T-helper 1 cell treated with Interleukin-12 subunit alpha and Interleukin-12 subunit beta and Interleukin-4 antibody, amounts not matched to agents 30 μg/mL and 1 μg/mL, for 36 hours (primary cell): ENCODE data around the gene SERINC3.
"Not testable (repeated sequence)": the region's sequence is repeated elsewhere in the genome, so short reads cannot be mapped to it uniquely, and the experiment has no call there.

Source experiments
- H3K27ac Mint-ChIP-seq: one replicate; pipeline ENCODE4 v1.8.0; 2021; ENCODE audit warnings: mild to moderate bottlenecking, mixed read lengths
- H3K27me3 Mint-ChIP-seq: one replicate; pipeline ENCODE4 v1.8.0; 2021; ENCODE audit warnings: low read depth, mixed read lengths
- H3K36me3 Mint-ChIP-seq: one replicate; pipeline ENCODE4 v1.8.0; 2021; ENCODE audit warnings: low read depth, mixed read lengths
- H3K4me1 Mint-ChIP-seq: one replicate; pipeline ENCODE4 v1.8.0; 2021; ENCODE audit warnings: low read depth, mixed read lengths
- H3K4me3 Mint-ChIP-seq: one replicate; pipeline ENCODE4 v1.8.0; 2021; ENCODE audit warnings: mild to moderate bottlenecking, moderate library complexity, mixed read lengths
- H3K9me3 Mint-ChIP-seq: one replicate; pipeline ENCODE4 v1.8.0; 2021; ENCODE audit warnings: mixed read lengths

Gene SERINC3

DNA sequence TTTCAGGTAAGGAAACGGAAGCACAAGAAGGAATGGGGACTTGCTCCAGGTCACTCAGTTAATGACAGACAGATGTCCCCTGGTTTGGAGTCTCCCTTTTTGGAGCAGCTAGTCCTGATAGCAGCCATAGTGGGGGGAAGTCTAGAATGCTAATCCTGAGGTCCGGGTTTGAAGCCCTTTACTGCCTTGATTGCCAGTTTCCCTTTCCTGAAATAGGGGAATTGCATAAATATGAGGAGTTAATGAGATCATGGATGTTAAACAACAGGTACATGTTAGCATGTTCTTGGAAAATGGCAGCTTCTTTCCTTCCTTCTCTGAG is 46.5 kb downstream of the SERINC3 start:
- no peaks in the 10 kb centered on the region for H3K9me3 Mint-ChIP-seq
- H3K36me3 Mint-ChIP-seq: peaks cover 2% of the 10 kb centered on the region

DNA sequence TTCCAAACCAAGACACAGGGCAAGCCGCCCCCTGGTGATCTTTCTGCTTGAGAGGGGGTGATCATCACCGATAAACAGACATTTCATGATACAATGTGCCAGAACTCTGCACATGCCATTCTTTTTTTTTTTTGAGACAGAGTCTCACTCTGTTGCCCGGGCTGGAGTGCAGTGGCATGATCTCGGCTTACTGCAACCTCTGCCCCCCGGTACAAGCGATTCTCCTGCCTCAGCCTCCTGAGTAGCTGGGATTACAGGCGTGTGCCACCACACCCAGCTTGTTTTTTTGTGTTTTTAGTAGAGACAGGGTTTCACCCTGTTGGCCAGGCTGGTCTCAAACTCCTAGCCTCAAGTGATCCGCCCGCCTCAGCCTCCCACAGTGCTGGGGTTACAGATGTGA is 49.6 kb downstream of the SERINC3 start:
- H3K4me3 Mint-ChIP-seq, H3K27ac Mint-ChIP-seq, H3K27me3 Mint-ChIP-seq, H3K9me3 Mint-ChIP-seq, H3K36me3 Mint-ChIP-seq: not testable (repeated sequence)
- H3K4me1 Mint-ChIP-seq: peaks cover 20% of the 10 kb centered on the region

More for the DNA sequence above, 46.5 kb downstream of the SERINC3 start:
- peaks cover 22% of the 10 kb centered on the region for H3K4me1 Mint-ChIP-seq
- H3K4me3 Mint-ChIP-seq: peak overlapping the region; percentile 93
- H3K27me3 Mint-ChIP-seq: no peaks in the 10 kb centered on the region
- H3K27ac Mint-ChIP-seq: peak overlapping the region; percentile 92

DNA sequence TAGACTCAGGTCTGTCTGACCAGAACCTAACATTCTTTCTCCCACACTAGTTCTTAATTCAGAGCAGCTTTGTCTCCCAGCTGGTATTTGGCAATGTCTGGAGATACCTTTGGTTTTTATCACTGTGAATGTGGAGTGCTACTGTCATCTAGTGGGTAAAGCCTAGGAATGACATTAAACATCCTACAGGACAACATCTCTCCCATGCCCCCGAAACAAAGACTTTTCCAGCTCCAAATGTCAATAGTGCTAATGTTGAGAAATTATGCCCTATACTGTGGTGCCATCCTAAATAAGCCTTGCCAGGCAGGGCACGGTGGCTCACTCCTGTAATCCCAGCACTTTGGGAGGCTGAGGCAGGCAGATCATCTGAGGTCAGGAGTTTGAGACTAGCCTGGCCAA is 50.4 kb downstream of the SERINC3 start:
- Mint-ChIP-seq H3K36me3 (no peaks in the 10 kb centered on the region), H3K4me1 (peaks cover 13% of the 10 kb centered on the region), H3K9me3 (no peaks in the 10 kb centered on the region), H3K27me3 (peaks cover 3% of the 10 kb centered on the region), H3K4me3 (no peak overlapping the region), H3K27ac (no peak overlapping the region)

DNA sequence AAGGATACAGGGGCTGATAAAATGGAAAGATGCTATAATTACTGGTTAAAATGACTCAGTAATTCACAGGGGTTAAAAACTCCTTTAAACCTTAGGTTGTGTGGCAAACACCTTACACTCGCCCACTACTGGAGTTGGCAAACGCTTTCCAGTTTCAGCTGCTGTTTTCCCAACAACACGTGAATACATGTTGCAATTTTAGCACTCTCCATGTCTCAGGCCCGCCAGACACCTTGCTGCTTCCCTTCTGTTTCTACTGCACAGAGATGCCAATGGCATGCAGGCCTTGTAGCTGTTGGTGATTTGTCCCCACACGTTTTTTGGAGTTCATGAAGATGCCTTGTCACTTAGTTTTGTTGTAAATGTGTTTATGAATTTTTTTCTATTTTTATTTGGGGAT is 51.5 kb downstream of the SERINC3 start:
- H3K36me3 Mint-ChIP-seq: no peaks in the 10 kb centered on the region
- no peak overlapping the region for H3K27ac Mint-ChIP-seq
- H3K4me1 Mint-ChIP-seq: peaks cover 6% of the 10 kb centered on the region
- no peak overlapping the region for H3K4me3 Mint-ChIP-seq
- peaks cover 3% of the 10 kb centered on the region for H3K27me3 Mint-ChIP-seq
- no peaks in the 10 kb centered on the region for H3K9me3 Mint-ChIP-seq

DNA sequence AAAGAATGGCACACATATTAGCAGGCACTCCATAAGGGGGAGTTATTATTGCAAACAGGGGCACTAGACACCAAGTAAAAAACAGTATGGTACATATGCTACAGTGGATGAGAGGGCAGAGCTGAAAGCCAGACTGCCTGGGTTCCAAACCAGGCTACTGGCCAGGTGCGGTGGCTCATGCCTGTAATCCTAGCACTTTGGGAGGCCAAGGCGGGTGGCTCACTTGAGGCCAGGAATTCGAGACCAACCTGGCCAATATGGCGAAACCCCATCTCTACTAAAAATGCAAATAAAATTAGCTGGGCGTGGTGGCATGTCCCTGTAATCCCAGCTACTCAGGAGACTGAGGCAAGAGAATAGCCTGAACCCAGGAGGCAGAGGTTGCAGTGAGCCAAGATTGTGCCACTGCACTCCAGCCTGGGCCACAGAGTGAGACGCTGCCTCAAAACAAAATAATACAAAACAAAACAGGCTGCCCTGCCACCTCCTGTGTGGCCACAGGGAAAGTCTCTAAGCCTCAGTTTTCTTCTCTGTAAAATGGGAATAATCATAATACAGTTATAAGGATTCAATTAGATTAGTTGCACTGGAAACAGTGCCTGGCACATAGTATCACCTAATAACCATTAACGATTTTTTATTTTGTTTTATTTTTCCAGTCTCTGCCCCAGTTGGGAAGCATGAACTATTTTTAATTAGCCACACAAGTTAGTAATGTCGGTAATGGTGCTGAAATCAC is 53.7 kb downstream of the SERINC3 start:
- peaks cover 3% of the 10 kb centered on the region for H3K27me3 Mint-ChIP-seq
- H3K27ac Mint-ChIP-seq: no peak overlapping the region
- no peaks in the 10 kb centered on the region for H3K4me1 Mint-ChIP-seq
- no peak overlapping the region for H3K4me3 Mint-ChIP-seq
- H3K9me3 Mint-ChIP-seq: no peaks in the 10 kb centered on the region
- no peaks in the 10 kb centered on the region for H3K36me3 Mint-ChIP-seq

DNA sequence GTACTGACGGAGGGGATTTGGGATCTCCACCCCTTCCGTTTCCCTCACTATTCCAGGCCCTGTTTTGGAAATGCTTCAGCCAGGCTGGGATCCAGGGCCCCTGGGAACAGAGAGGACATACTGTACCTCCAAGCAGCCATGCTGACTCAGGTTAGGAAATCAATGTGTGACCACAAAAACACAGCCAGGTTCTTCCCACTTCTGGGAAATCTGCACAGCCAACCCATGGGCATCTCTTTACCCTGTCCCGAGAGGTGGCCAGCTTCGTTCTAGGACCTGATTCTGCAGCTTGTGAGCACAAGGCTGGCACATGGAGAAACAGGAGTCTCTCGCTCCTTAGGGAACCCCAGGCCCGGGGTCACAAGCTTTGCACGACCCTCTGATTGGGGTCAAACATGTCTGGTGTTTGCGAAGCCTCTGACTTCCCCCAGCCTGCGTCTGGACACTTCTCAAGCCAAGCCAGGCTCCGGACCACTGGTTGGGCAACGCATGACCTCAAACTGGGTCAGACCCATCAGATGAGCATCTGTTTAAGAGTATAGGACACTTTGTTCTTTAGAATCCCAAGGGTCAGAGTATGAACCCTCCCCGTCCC is 54.5 kb downstream of the SERINC3 start:
- Mint-ChIP-seq H3K4me3 (no peak overlapping the region), H3K36me3 (no peaks in the 10 kb centered on the region), H3K27ac (no peak overlapping the region), H3K27me3 (peaks cover 3% of the 10 kb centered on the region), H3K9me3 (no peaks in the 10 kb centered on the region), H3K4me1 (no peaks in the 10 kb centered on the region)

DNA sequence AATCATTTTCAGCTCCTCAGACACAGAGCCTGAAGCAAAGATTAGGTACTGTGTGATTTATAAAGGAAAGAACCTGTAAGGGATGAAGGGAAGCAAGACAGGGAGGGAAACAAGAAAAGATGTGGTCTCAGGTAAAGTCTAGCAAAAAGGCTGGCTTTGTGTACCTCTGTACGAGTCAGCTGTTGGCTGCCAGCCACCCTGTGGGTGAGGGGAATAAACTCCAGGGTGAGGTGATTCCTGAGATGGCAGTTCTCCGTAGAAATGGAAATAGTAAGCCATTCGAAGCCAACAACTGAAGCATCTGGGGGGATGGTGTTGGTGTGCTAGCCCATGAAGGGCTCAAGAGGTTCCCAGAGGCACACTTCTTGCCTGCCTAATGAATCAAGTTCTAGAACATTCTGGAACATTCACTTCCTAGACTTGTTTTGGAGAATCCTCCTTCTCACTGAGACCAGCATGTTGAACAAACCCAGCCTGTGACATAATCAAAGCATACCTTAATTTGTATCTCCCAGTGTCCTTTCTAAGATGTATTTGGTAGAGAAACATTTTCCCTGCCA is 56.8 kb downstream of the SERINC3 start:
- no peaks in the 10 kb centered on the region for H3K4me1 Mint-ChIP-seq
- no peaks in the 10 kb centered on the region for H3K36me3 Mint-ChIP-seq
- H3K27me3 Mint-ChIP-seq: peaks cover 3% of the 10 kb centered on the region
- no peak overlapping the region for H3K27ac Mint-ChIP-seq
- no peak overlapping the region for H3K4me3 Mint-ChIP-seq
- H3K9me3 Mint-ChIP-seq: no peaks in the 10 kb centered on the region

DNA sequence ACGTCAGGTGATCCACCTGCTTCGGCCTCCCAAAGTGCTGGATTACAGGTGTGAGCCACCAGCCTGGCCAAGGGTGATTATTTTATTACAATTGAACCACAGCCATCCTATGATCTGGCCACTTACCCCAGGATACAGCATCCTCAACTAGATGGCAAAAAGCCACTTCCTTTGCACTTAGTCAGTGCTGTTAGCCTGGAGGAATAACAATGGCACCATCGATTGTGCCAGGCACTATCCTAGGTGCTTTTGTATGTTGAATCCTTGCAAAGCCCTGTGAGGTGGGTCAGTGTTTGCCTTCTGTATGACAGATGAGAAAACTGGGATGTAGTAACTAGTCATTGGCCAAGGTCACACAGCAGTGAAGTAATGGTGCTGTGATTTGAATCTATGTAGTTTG is 57.4 kb downstream of the SERINC3 start:
- H3K36me3 Mint-ChIP-seq: no peaks in the 10 kb centered on the region
- peaks cover 3% of the 10 kb centered on the region for H3K27me3 Mint-ChIP-seq
- no peak overlapping the region for H3K4me3 Mint-ChIP-seq
- H3K27ac Mint-ChIP-seq: no peak overlapping the region
- no peaks in the 10 kb centered on the region for H3K4me1 Mint-ChIP-seq
- H3K9me3 Mint-ChIP-seq: no peaks in the 10 kb centered on the region

DNA sequence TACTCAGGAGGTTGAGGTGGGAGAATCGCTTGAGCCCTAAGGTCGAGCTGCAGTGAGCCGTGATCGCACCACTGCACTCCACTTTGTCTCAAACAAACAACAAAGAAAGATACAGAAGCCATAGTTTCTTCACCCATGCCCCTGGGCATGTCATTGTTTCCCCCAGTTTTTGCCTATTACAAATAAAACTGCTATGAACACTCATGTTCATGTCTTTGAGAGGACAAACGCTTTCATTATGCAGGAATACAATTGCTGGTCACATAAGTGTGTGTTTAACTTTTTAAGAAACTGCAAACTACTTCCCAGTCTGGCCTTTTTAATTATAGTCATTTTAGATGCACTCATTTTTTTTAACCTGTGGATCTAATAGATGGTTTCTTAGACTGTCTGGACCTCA is 58.4 kb downstream of the SERINC3 start:
- H3K36me3 Mint-ChIP-seq: no peaks in the 10 kb centered on the region
- no peaks in the 10 kb centered on the region for H3K9me3 Mint-ChIP-seq
- no peak overlapping the region for H3K4me3 Mint-ChIP-seq
- no peak overlapping the region for H3K27ac Mint-ChIP-seq
- H3K27me3 Mint-ChIP-seq: peaks cover 3% of the 10 kb centered on the region
- H3K4me1 Mint-ChIP-seq: no peaks in the 10 kb centered on the region

DNA sequence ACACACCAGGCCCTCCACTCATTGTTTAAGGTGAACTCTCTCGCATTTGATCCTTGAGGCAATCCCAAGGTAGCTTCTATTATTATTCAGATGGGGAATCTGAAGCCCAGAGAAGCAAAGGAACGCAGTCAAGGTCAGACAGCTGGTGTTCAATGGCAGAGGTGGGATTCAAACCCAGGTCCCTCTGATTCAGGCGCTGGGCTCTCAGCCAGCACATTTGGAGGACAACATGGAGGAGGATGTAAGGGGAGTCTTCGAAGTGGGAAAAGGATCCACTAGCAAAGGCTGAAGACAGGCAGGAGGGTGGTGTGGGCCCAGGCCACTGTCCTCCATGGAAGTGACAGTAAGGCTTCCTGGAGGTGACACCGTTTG is 60.1 kb downstream of the SERINC3 start:
- H3K27me3 Mint-ChIP-seq: peaks cover 3% of the 10 kb centered on the region
- H3K9me3 Mint-ChIP-seq: no peaks in the 10 kb centered on the region
- no peak overlapping the region for H3K27ac Mint-ChIP-seq
- no peaks in the 10 kb centered on the region for H3K36me3 Mint-ChIP-seq
- no peak overlapping the region for H3K4me3 Mint-ChIP-seq
- no peaks in the 10 kb centered on the region for H3K4me1 Mint-ChIP-seq

DNA sequence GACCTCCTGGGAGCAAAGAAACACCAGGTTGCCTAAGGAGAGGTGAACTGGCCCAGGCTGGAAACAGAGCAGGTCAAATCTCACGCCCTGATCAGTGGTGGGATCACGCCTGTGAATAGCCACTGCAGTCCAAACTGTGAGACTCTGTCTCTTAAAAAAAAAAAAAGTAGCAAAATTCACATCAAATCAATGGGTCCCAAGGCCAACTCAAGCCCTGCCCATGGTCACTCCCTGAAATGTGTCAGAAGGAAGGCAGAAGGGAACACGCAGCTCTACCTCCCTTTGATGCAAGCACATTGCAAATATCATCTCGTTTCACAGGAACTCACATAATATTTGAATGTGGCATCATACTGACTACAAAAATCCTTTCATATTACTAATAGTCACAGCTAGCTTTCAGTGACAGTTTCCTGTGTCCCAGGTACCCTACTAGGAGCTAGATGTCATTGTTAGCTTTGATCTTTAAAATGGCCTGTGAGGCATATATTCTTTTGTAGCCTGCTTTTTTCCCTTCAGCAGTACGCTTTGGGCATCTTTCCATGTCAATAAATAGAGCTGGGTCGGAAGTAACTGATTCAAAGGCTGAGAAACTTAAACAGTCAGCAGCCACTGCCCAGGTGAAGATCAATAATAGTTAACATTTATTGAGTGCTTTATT is 60.6 kb downstream of the SERINC3 start:
- Mint-ChIP-seq H3K9me3 (no peaks in the 10 kb centered on the region), H3K4me1 (no peaks in the 10 kb centered on the region), H3K4me3 (no peak overlapping the region), H3K27me3 (no peaks in the 10 kb centered on the region), H3K36me3 (no peaks in the 10 kb centered on the region), H3K27ac (no peak overlapping the region)

DNA sequence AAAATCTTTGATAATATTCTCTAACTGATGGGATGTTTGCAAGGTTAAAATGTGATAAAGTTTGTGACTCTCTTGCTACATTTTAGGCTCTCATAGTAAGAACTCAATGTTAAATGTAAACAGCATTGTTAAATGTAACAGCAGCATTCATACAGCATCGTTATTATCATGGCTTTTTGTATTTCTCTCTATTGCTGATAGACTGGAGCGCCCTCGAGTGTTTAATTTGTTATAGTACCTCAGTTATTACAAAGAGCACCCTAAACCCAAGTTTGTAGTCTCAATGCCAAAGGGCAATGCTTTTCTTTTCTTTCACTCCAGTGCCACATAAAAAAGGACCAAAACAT is 61.1 kb downstream of the SERINC3 start:
- Mint-ChIP-seq H3K4me3 (no peak overlapping the region), H3K27ac (no peak overlapping the region), H3K9me3 (no peaks in the 10 kb centered on the region), H3K27me3 (no peaks in the 10 kb centered on the region), H3K4me1 (no peaks in the 10 kb centered on the region), H3K36me3 (no peaks in the 10 kb centered on the region)

DNA sequence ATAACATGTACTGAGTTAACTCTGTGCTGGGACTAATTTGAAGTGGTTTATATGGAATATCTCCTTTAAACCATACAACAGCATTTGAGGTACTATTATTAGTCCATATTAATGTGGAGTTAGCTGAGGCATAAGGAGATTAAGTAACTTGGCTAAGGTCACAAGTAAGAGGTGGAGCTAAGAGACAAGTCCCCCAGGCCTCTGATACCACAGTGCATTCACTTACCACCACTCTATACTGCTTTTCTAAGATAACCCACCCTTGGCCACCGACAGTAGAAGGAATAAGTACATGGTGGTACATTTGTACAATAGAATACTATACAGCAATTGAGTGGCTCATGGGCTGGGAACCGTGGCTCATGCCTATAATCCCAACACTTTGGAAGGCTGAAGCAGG is 62.6 kb downstream of the SERINC3 start:
- no peaks in the 10 kb centered on the region for H3K27me3 Mint-ChIP-seq

DNA sequence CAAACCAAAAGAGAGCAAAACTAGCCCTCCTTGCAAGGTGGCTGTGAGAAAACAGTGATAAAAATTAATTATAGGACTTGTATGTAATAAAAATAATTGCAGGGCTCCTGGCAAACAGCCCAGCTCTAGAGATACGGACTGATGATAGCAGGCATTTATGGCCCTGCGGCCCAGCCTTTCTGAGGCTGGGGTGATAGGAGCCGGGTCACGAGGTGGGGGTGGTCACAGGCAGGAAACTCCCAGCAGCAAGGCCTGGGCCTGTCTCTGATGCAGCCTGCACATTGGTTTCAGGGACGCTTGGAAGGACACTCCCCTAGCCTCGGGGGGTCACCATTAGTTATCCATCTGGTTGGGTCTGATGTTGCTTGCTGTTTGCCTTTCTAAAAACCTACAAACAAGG is 64.9 kb downstream of the SERINC3 start:
- Mint-ChIP-seq H3K27ac (no peak overlapping the region), H3K27me3 (no peaks in the 10 kb centered on the region), H3K36me3 (no peaks in the 10 kb centered on the region), H3K9me3 (no peaks in the 10 kb centered on the region), H3K4me3 (no peak overlapping the region), H3K4me1 (no peaks in the 10 kb centered on the region)

More for the DNA sequence above, 62.6 kb downstream of the SERINC3 start:
- H3K9me3 Mint-ChIP-seq: no peaks in the 10 kb centered on the region
- no peak overlapping the region for H3K4me3 Mint-ChIP-seq
- no peaks in the 10 kb centered on the region for H3K36me3 Mint-ChIP-seq
- no peaks in the 10 kb centered on the region for H3K4me1 Mint-ChIP-seq
- no peak overlapping the region for H3K27ac Mint-ChIP-seq

DNA sequence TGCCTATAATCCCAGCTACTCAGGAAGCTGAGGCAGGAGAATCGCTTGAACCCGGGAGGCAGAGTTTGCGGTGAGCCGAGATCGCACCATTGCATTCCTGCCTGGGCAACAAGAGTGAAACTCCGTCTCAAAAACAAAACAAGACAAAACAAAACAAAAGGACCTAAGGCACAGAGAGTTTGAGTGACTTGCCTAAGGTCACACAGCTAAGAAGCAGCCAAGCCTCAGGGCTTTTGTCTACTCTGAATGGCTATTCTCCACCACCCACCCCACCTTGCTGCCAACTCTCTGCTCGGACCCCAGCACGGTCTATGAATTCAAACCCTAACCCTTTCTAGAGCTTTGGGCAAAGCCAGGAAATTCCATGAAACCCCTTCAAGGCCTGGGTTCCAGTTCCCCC is 65.3 kb downstream of the SERINC3 start:
- Mint-ChIP-seq H3K9me3 (no peaks in the 10 kb centered on the region), H3K27ac (no peak overlapping the region)

More for the DNA sequence above, 65.3 kb downstream of the SERINC3 start:
- Mint-ChIP-seq H3K4me3 (no peak overlapping the region), H3K4me1 (no peaks in the 10 kb centered on the region), H3K27me3 (no peaks in the 10 kb centered on the region), H3K36me3 (no peaks in the 10 kb centered on the region)
